ENCODE results near the gene THEMIS2. TPM values are rescaled to one million over a fixed set of nuclear protein-coding genes. Genes with fewer than 3 reads are reported as not detected.
"Not testable (repeated sequence)": the region's sequence is repeated elsewhere in the genome, so short reads cannot be mapped to it uniquely, and the experiment has no call there.

THEMIS2 gene
- total RNA-seq (10 to 100 TPM; 60.5 to 64.8 TPM), polyA plus RNA-seq (10 to 100 TPM; 39.3 to 68.5 TPM)

GRCh38 chr1:27872059-27872801, at the start of gene THEMIS2:
THEMIS2 (plus strand) TSS chr1:27872544; CDS start chr1:27872572, 28 bp downstream.
- peak within 1 kb of the TSS; percentile 95 to 99 (median 97) for H3K4me3 Mint-ChIP-seq
- peak within 1 kb of the TSS; percentile 53 for H3K27ac ChIP-seq (ENCODE audit: low read depth, low read length)
- no peaks in the 10 kb centered on the region for H3K27me3 Mint-ChIP-seq
- no peaks in the 10 kb centered on the region for H3K9me3 ChIP-seq (ENCODE audit: control insufficient read depth in 1 of 2, low read length in 2 of 2)
- ChIA-PET POLR2A (ENCODE audit: partially characterized antibody) (interaction anchor here (1.0 to 2.0 kb wide), 7 partner anchors 14 to 216 kb away, joined by 3 to 17 read pairs (median 4); partner anchors contain the start of genes EYA3, STX12 and XKR8), CTCF (ENCODE audit: partially characterized antibody) (no interaction called here)
- peak within 1 kb of the TSS; percentile 83 to 96 for H3K4me3 ChIP-seq (ENCODE audit: low read length in 2 of 2)
- H3K36me3 ChIP-seq (ENCODE audit: insufficient read depth, low read length) = peaks cover 8% of the 10 kb centered on the region
- H3K9me3 Mint-ChIP-seq = peaks cover 0 to 2% (median 0%) of the 10 kb centered on the region in 8 donors
- H3K27ac Mint-ChIP-seq = peak within 1 kb of the TSS; percentile 76 to 96 (median 93)
- H3K4me1 ChIP-seq (ENCODE audit: insufficient read depth, low read length) = peaks cover 65% of the 10 kb centered on the region
- no peaks in the 10 kb centered on the region for H3K27me3 ChIP-seq (ENCODE audit: insufficient read depth, low read length)
- DNase-seq = peak; percentile 67 to 77 (median 68)
- intact Hi-C loops (cut with micrococcal nuclease) = loop anchor here (2.0 kb wide), 1 partner anchor 15 kb away; no protein-coding TSS in a partner anchor
- H3K36me3 Mint-ChIP-seq = peaks cover 4 to 17% of the 10 kb centered on the region in 2 donors
- peaks cover 25 to 69% (median 43%) of the 10 kb centered on the region in 4 donors for H3K4me1 Mint-ChIP-seq

GRCh38 chr1:27823784-27824183, 48.6 kb upstream of the THEMIS2 start:
- Histone ChIP-seq H3K27me3 (ENCODE audit: insufficient read depth, low read length) (no peaks in the 10 kb centered on the region), H3K4me1 (ENCODE audit: insufficient read depth, low read length) (no peaks in the 10 kb centered on the region), H3K4me3 (ENCODE audit: low read length in 2 of 2) (no peak overlapping the region), H3K9me3 (ENCODE audit: control insufficient read depth in 1 of 2, low read length in 2 of 2) (no peaks in the 10 kb centered on the region), H3K36me3 (ENCODE audit: insufficient read depth, low read length) (peaks cover 9% of the 10 kb centered on the region), H3K27ac (ENCODE audit: low read depth, low read length) (no peak overlapping the region)
- Mint-ChIP-seq H3K9me3 (no peaks in the 10 kb centered on the region), H3K4me3 (no peak overlapping the region), H3K27me3 (no peaks in the 10 kb centered on the region), H3K36me3 (peaks cover 19 to 39% of the 10 kb centered on the region in 2 donors), H3K27ac (no peak overlapping the region), H3K4me1 (no peaks in the 10 kb centered on the region)
- DNase-seq = no peak
- ChIA-PET CTCF (ENCODE audit: partially characterized antibody) (no interaction called here), POLR2A (ENCODE audit: partially characterized antibody) (no interaction called here)
- intact Hi-C loops (cut with micrococcal nuclease) = no loop called here

GRCh38 chr1:27824411-27824810, 47.9 kb upstream of the THEMIS2 start:
- Mint-ChIP-seq H3K4me3 (no peak overlapping the region), H3K36me3 (peaks cover 15 to 36% of the 10 kb centered on the region in 2 donors), H3K27ac (no peak overlapping the region), H3K4me1 (no peaks in the 10 kb centered on the region), H3K27me3 (no peaks in the 10 kb centered on the region), H3K9me3 (no peaks in the 10 kb centered on the region)
- intact Hi-C loops (cut with micrococcal nuclease) = no loop called here
- DNase-seq = no peak
- ChIA-PET CTCF (ENCODE audit: partially characterized antibody) (no interaction called here), POLR2A (ENCODE audit: partially characterized antibody) (no interaction called here)
- Histone ChIP-seq H3K9me3 (ENCODE audit: control insufficient read depth in 1 of 2, low read length in 2 of 2) (no peaks in the 10 kb centered on the region), H3K36me3 (ENCODE audit: insufficient read depth, low read length) (peaks cover 3% of the 10 kb centered on the region), H3K27ac (ENCODE audit: low read depth, low read length) (no peak overlapping the region), H3K27me3 (ENCODE audit: insufficient read depth, low read length) (no peaks in the 10 kb centered on the region), H3K4me3 (ENCODE audit: low read length in 2 of 2) (no peak overlapping the region), H3K4me1 (ENCODE audit: insufficient read depth, low read length) (no peaks in the 10 kb centered on the region)

GRCh38 chr1:27829339-27829960, 42.9 kb upstream of the THEMIS2 start:
- Mint-ChIP-seq H3K4me1 (peaks cover 15 to 39% (median 26%) of the 10 kb centered on the region in 4 donors), H3K36me3 (peaks cover 0 to 29% of the 10 kb centered on the region in 2 donors), H3K4me3 (peak overlapping the region; percentile 93 to 97 (median 94)), H3K27ac (peak overlapping the region; percentile 76 to 97 (median 93))
- H3K27me3 Mint-ChIP-seq; H3K27ac ChIP-seq (ENCODE audit: low read depth, low read length); H3K9me3 Mint-ChIP-seq; H3K27me3 ChIP-seq (ENCODE audit: insufficient read depth, low read length); H3K4me3 ChIP-seq (ENCODE audit: low read length in 2 of 2); intact Hi-C loops (cut with micrococcal nuclease); H3K9me3 ChIP-seq (ENCODE audit: control insufficient read depth in 1 of 2, low read length in 2 of 2); DNase-seq: not testable (repeated sequence)
- peaks cover 16% of the 10 kb centered on the region for H3K36me3 ChIP-seq (ENCODE audit: insufficient read depth, low read length)
- ChIA-PET CTCF (ENCODE audit: partially characterized antibody) (interaction anchor here (2.0 kb wide), 1 partner anchor 160 kb away, joined by 5 read pairs; no protein-coding TSS in a partner anchor), POLR2A (ENCODE audit: partially characterized antibody) (interaction anchor here (1.9 to 3.5 kb wide), 4 partner anchors 56 to 1352 kb away, joined by 4 to 30 read pairs (median 14); partner anchors contain the start of genes FAM76A, SRSF4 and STX12)
- peaks cover 30% of the 10 kb centered on the region for H3K4me1 ChIP-seq (ENCODE audit: insufficient read depth, low read length)

- H3K36me3 Mint-ChIP-seq = peaks cover 0 to 43% of the 10 kb centered on the region in 2 donors
- no peaks in the 10 kb centered on the region for H3K27me3 Mint-ChIP-seq
- H3K4me3 ChIP-seq (ENCODE audit: low read length in 2 of 2) = peak within 1 kb of the TSS; percentile 76 to 84
- DNase-seq = peak; percentile 83 to 90 (median 86)
- no peaks in the 10 kb centered on the region for H3K27me3 ChIP-seq (ENCODE audit: insufficient read depth, low read length)
- H3K27ac ChIP-seq (ENCODE audit: low read depth, low read length) = peak within 1 kb of the TSS; percentile 73
- peak within 1 kb of the TSS; percentile 91 to 97 (median 93) for H3K27ac Mint-ChIP-seq
- intact Hi-C loops (cut with micrococcal nuclease) = loop anchor here (1.0 to 2.0 kb wide), 3 partner anchors 58 to 160 kb away; partner anchors contain the start of genes FAM76A and STX12
- POLR2A ChIA-PET (ENCODE audit: partially characterized antibody) = interaction anchor here (0.6 to 3.5 kb wide), 16 partner anchors 14 to 1351 kb away, joined by 3 to 30 read pairs (median 4); partner anchors contain the start of genes ATP5IF1, EYA3, FAM76A and IFI6
- H3K4me1 ChIP-seq (ENCODE audit: insufficient read depth, low read length) = peaks cover 44% of the 10 kb centered on the region
- H3K4me1 Mint-ChIP-seq = peaks cover 21 to 46% (median 31%) of the 10 kb centered on the region in 4 donors
- H3K9me3 Mint-ChIP-seq = no peaks in the 10 kb centered on the region
- CTCF ChIA-PET (ENCODE audit: partially characterized antibody) = interaction anchor here (1.0 to 2.0 kb wide), 2 partner anchors 105 to 161 kb away, joined by 3 to 5 read pairs; no protein-coding TSS in a partner anchor
- no peaks in the 10 kb centered on the region for H3K9me3 ChIP-seq (ENCODE audit: control insufficient read depth in 1 of 2, low read length in 2 of 2)
- H3K36me3 ChIP-seq (ENCODE audit: insufficient read depth, low read length) = peaks cover 29% of the 10 kb centered on the region
- peak within 1 kb of the TSS; percentile 93 to 97 (median 94) for H3K4me3 Mint-ChIP-seq
These were observed 41.5 kb upstream of the THEMIS2 start, which contains the start of gene PPP1R8 for GRCh38 chr1:27830621-27831440. PPP1R8 (plus strand) TSS chr1:27830782; CDS start chr1:27830836, 54 bp downstream.

GRCh38 chr1:27831568-27832410, 40.6 kb upstream of the THEMIS2 start:
- Histone ChIP-seq H3K36me3 (ENCODE audit: insufficient read depth, low read length) (peaks cover 34% of the 10 kb centered on the region), H3K9me3 (ENCODE audit: control insufficient read depth in 1 of 2, low read length in 2 of 2) (no peaks in the 10 kb centered on the region), H3K4me1 (ENCODE audit: insufficient read depth, low read length) (peaks cover 47% of the 10 kb centered on the region), H3K27me3 (ENCODE audit: insufficient read depth, low read length) (no peaks in the 10 kb centered on the region), H3K4me3 (ENCODE audit: low read length in 2 of 2) (peak overlapping the region; percentile 76 to 84), H3K27ac (ENCODE audit: low read depth, low read length) (peak overlapping the region; percentile 73)
- intact Hi-C loops (cut with micrococcal nuclease) = loop anchor here (2.0 kb wide), 1 partner anchor 161 kb away; no protein-coding TSS in a partner anchor
- DNase-seq = no peak
- peaks cover 22 to 50% (median 32%) of the 10 kb centered on the region in 4 donors for H3K4me1 Mint-ChIP-seq
- H3K9me3 Mint-ChIP-seq = no peaks in the 10 kb centered on the region
- ChIA-PET CTCF (ENCODE audit: partially characterized antibody) (interaction anchor here (2.0 kb wide), 1 partner anchor 162 kb away, joined by 5 read pairs; no protein-coding TSS in a partner anchor), POLR2A (ENCODE audit: partially characterized antibody) (interaction anchor here (1.4 to 3.5 kb wide), 5 partner anchors 59 to 1350 kb away, joined by 4 to 30 read pairs (median 9); partner anchors contain the start of genes ATP5IF1, IFI6, SRSF4 and STX12)
- peaks cover 0 to 47% of the 10 kb centered on the region in 2 donors for H3K36me3 Mint-ChIP-seq
- no peaks in the 10 kb centered on the region for H3K27me3 Mint-ChIP-seq
- H3K4me3 Mint-ChIP-seq = peak overlapping the region; percentile 93 to 97 (median 94)
- peak overlapping the region; percentile 91 to 97 (median 93) for H3K27ac Mint-ChIP-seq

Measured in CD4-positive, alpha-beta memory T cell (primary cell).